Transverse colon (tissue), 4 donors: Measurements from ENCODE around the gene MXI1.

Experiments
- CTCF ChIP-seq, 5 experiments: fragments of 200-600 bp in 3 of 5; fragments of 450-650 bp in 2 of 5; sonication (generic) in 3 of 5; IDR thresholded peaks; 1 replicate in 2 of 5; 2 replicates in 3 of 5; pipeline ENCODE4 v1.5.1; 2016 to 2017; ENCODE audit warnings: antibody characterized with exemption in 5 of 5, inconsistent platforms in 3 of 5, mild to moderate bottlenecking in 2 of 5, moderate library complexity in 1 of 5
- POLR2A ChIP-seq: fragments of 450-650 bp; IDR thresholded peaks from one replicate; pipeline ENCODE4 v1.6.1; 2016; ENCODE audit warnings: antibody characterized with exemption, mild to moderate bottlenecking, moderate library complexity
- POLR2AphosphoS5 ChIP-seq, 3 donors: sonication (generic); formaldehyde crosslinking; IDR thresholded peaks; one replicate each; pipeline ENCODE4 v1.6.1; 2016; ENCODE audit warnings: antibody characterized with exemption in 3 of 3

GRCh38 chr10:110165239-110165638, 42.2 kb upstream of the MXI1 start:
- TF ChIP-seq POLR2A (no peak), POLR2AphosphoS5 (IDR thresholded peaks at IDR 0.05) (no peak), CTCF (IDR thresholded peaks at IDR 0.05) (no peak)
